Measurements from ENCODE around the gene ZMYND8.

Gene ZMYND8

GRCh38 chr20:47239719-47240067, 116.8 kb downstream of the ZMYND8 start:
- no peak for TF ChIP-seq JUND (IDR thresholded peaks at IDR 0.05; ENCODE audit: low read depth)

GRCh38 chr20:47238780-47239718, 117.5 kb downstream of the ZMYND8 start:
- in situ Hi-C loops (cut with HindIII; ENCODE audit: low pct_unique_long_range_greater_than_20kb, low sequenced_read_pairs): no loop called here
- no peak for DNase-seq (ENCODE audit: low read depth in 1 of 2, low spot score in 1 of 2)
- no peak for TF ChIP-seq JUND (IDR thresholded peaks at IDR 0.05; ENCODE audit: low read depth)

More at GRCh38 chr20:47239719-47240067, 116.8 kb downstream of the ZMYND8 start:
- in situ Hi-C loops (cut with HindIII; ENCODE audit: low pct_unique_long_range_greater_than_20kb, low sequenced_read_pairs): no loop called here
- DNase-seq (ENCODE audit: low read depth in 1 of 2, low spot score in 1 of 2): no peak

- in situ Hi-C loops (cut with HindIII; ENCODE audit: low pct_unique_long_range_greater_than_20kb, low sequenced_read_pairs): no loop called here
- DNase-seq (ENCODE audit: low read depth in 1 of 2, low spot score in 1 of 2): peak in 1 of 2 experiments; percentile 44
- no peak for TF ChIP-seq JUND (IDR thresholded peaks at IDR 0.05; ENCODE audit: low read depth)
These were observed 118.8 kb downstream of the ZMYND8 start for GRCh38 chr20:47237715-47238114.

- in situ Hi-C loops (cut with HindIII; ENCODE audit: low pct_unique_long_range_greater_than_20kb, low sequenced_read_pairs): no loop called here
- no peak for DNase-seq (ENCODE audit: low read depth in 1 of 2, low spot score in 1 of 2)
- TF ChIP-seq JUND (IDR thresholded peaks at IDR 0.05; ENCODE audit: low read depth): no peak
These were observed 119.9 kb downstream of the ZMYND8 start for GRCh38 chr20:47236639-47236900.

- in situ Hi-C loops (cut with HindIII; ENCODE audit: low pct_unique_long_range_greater_than_20kb, low sequenced_read_pairs): no loop called here
- no peak for DNase-seq (ENCODE audit: low read depth in 1 of 2, low spot score in 1 of 2)
- TF ChIP-seq JUND (IDR thresholded peaks at IDR 0.05; ENCODE audit: low read depth): no peak
These were observed 120.5 kb downstream of the ZMYND8 start for GRCh38 chr20:47235853-47236638.

GRCh38 chr20:47235111-47235510, 121.4 kb downstream of the ZMYND8 start:
- in situ Hi-C loops (cut with HindIII; ENCODE audit: low pct_unique_long_range_greater_than_20kb, low sequenced_read_pairs): no loop called here
- no peak for TF ChIP-seq JUND (IDR thresholded peaks at IDR 0.05; ENCODE audit: low read depth)
- no peak for DNase-seq (ENCODE audit: low read depth in 1 of 2, low spot score in 1 of 2)

GRCh38 chr20:47233333-47234188, 122.9 kb downstream of the ZMYND8 start:
- TF ChIP-seq JUND (IDR thresholded peaks at IDR 0.05; ENCODE audit: low read depth): no peak
- no peak for DNase-seq (ENCODE audit: low read depth in 1 of 2, low spot score in 1 of 2)
- in situ Hi-C loops (cut with HindIII; ENCODE audit: low pct_unique_long_range_greater_than_20kb, low sequenced_read_pairs): no loop called here

- no peak for TF ChIP-seq JUND (IDR thresholded peaks at IDR 0.05; ENCODE audit: low read depth)
- DNase-seq (ENCODE audit: low read depth in 1 of 2, low spot score in 1 of 2): no peak
- in situ Hi-C loops (cut with HindIII; ENCODE audit: low pct_unique_long_range_greater_than_20kb, low sequenced_read_pairs): no loop called here
These were observed 124.0 kb downstream of the ZMYND8 start for GRCh38 chr20:47232518-47232917.

GRCh38 chr20:47231382-47232039, 125.0 kb downstream of the ZMYND8 start:
- in situ Hi-C loops (cut with HindIII; ENCODE audit: low pct_unique_long_range_greater_than_20kb, low sequenced_read_pairs): no loop called here
- TF ChIP-seq JUND (IDR thresholded peaks at IDR 0.05; ENCODE audit: low read depth): no peak
- DNase-seq (ENCODE audit: low read depth in 1 of 2, low spot score in 1 of 2): no peak

- in situ Hi-C loops (cut with HindIII; ENCODE audit: low pct_unique_long_range_greater_than_20kb, low sequenced_read_pairs): no loop called here
- DNase-seq (ENCODE audit: low read depth in 1 of 2, low spot score in 1 of 2): no peak
- TF ChIP-seq JUND (IDR thresholded peaks at IDR 0.05; ENCODE audit: low read depth): no peak
These were observed 125.7 kb downstream of the ZMYND8 start for GRCh38 chr20:47230811-47231256.

GRCh38 chr20:47228654-47229053, 127.8 kb downstream of the ZMYND8 start:
- no peak for TF ChIP-seq JUND (IDR thresholded peaks at IDR 0.05; ENCODE audit: low read depth)
- in situ Hi-C loops (cut with HindIII; ENCODE audit: low pct_unique_long_range_greater_than_20kb, low sequenced_read_pairs): no loop called here
- no peak for DNase-seq (ENCODE audit: low read depth in 1 of 2, low spot score in 1 of 2)

- TF ChIP-seq JUND (IDR thresholded peaks at IDR 0.05; ENCODE audit: low read depth): no peak
- in situ Hi-C loops (cut with HindIII; ENCODE audit: low pct_unique_long_range_greater_than_20kb, low sequenced_read_pairs): no loop called here
- DNase-seq (ENCODE audit: low read depth in 1 of 2, low spot score in 1 of 2): no peak
These were observed 128.9 kb downstream of the ZMYND8 start for GRCh38 chr20:47227576-47227975.
